ENCODE results near the gene CHCHD6. TPM values are rescaled to one million over a fixed set of nuclear protein-coding genes. Genes with fewer than 3 reads are reported as not detected.

The CHCHD6 gene
- total RNA-seq, 2 experiments from 2014 or later, result 8.7 to 9.3 TPM

DNA sequence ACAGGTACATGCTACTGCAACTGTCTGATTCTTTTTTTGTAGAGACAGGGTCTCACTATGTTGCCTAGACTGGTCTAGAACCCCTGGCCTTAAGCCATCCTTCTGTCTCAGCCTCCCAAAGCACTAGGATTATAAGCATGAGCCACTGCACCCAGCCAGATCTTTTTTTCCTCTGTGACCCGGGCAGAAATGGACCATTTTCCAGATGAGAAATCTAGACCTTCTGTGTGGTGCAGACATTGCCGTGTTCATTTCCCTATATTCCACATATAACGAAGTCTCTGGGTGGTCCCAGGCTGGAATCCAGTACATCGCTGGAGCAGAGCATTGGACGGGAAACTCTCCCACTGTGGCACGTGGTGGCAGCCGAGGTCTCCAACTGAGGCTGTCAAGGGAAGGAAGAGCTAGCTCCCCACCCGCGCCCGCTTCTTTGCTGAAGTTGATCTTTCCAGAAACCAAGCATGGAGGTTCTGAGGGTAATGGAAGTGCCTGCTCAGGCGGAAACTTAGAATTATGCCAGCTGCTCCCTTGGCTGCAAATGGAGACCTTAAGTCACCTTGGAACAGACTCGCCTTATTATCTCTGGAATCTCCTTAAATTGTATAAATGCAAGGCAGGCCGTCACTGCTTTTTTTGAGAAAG, 26.1 kb upstream of the CHCHD6 start:
- POLR2A ChIA-PET, result no interaction called here
- Mint-ChIP-seq H3K27ac (no peak overlapping the region), H3K4me3 (no peak overlapping the region), H3K36me3 (ENCODE audit: low read depth) (no peaks in the 10 kb centered on the region), H3K9me3 (no peaks in the 10 kb centered on the region), H3K4me1 (ENCODE audit: low read depth) (peaks cover 6% of the 10 kb centered on the region), H3K27me3 (peaks cover 20% of the 10 kb centered on the region)
- Histone ChIP-seq H3K4me1 (ENCODE audit: insufficient read depth, low read length) (peaks cover 7% of the 10 kb centered on the region), H3K9me3 (ENCODE audit: control insufficient read depth in 1 of 2, insufficient read depth in 1 of 2, low read length in 2 of 2) (peaks cover 3 to 5% of the 10 kb centered on the region in 2 experiments), H3K36me3 (ENCODE audit: insufficient read depth, low read length) (no peaks in the 10 kb centered on the region), H3K27ac (ENCODE audit: low read depth in 1 of 2, low read length in 2 of 2) (no peak overlapping the region), H3K27me3 (ENCODE audit: control insufficient read depth in 1 of 2, insufficient read depth in 2 of 2, low read length in 2 of 2) (peaks cover 2 to 11% of the 10 kb centered on the region in 2 experiments), H3K4me3 (ENCODE audit: low read length) (no peak overlapping the region)
- intact Hi-C loops (cut with DNase I, micrococcal nuclease), result loop anchor here (2.0 to 5.0 kb wide), 3 partner anchors 304 to 869 kb away; partner anchors contain the start of gene PLXNA1 (in 1 of the 2)
- DNase-seq, result no peak
- CTCF ChIA-PET, result interaction anchor here (1.1 to 1.5 kb wide), 2 partner anchors 23 to 866 kb away, joined by 3 read pairs; partner anchors contain the start of gene TXNRD3
- TF ChIP-seq, protein P1, sequence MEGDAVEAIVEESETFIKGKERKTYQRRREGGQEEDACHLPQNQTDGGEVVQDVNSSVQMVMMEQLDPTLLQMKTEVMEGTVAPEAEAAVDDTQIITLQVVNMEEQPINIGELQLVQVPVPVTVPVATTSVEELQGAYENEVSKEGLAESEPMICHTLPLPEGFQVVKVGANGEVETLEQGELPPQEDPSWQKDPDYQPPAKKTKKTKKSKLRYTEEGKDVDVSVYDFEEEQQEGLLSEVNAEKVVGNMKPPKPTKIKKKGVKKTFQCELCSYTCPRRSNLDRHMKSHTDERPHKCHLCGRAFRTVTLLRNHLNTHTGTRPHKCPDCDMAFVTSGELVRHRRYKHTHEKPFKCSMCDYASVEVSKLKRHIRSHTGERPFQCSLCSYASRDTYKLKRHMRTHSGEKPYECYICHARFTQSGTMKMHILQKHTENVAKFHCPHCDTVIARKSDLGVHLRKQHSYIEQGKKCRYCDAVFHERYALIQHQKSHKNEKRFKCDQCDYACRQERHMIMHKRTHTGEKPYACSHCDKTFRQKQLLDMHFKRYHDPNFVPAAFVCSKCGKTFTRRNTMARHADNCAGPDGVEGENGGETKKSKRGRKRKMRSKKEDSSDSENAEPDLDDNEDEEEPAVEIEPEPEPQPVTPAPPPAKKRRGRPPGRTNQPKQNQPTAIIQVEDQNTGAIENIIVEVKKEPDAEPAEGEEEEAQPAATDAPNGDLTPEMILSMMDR (IDR thresholded peaks at IDR 0.05), result no peak
- no peak for ATAC-seq (ENCODE audit: poor library complexity)

DNA sequence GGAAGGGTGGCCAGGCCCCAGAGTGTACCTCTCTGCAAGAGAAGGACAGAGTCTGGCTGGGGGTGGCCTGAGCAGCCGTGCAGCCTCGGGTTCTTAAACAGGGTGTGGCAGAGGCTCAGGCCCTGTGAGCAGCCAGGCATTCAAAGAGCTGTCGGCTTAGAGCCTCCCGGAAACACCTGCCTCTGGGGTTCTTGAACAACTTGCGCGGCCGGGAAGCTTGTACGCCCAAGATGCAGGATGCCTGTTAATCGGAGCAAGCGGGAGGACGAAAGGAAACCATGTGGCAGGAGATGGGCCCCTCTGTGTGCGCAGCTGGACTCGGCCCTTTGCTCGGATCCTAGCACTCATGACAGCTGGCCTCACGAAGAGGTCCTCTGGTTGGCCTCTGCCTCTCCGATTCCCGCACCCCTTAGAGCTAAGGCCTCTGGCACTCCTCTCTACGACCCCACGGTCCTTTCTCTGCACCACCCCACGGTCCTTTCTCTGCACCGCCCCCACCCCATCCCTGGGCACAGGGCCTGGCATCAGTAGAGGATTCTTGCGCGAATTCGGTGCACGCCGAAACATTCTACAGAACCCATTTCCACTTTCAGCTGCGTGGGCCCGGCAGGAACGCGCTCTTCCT, 25.2 kb upstream of the CHCHD6 start:
- H3K27me3 Mint-ChIP-seq, result peaks cover 20% of the 10 kb centered on the region

DNA sequence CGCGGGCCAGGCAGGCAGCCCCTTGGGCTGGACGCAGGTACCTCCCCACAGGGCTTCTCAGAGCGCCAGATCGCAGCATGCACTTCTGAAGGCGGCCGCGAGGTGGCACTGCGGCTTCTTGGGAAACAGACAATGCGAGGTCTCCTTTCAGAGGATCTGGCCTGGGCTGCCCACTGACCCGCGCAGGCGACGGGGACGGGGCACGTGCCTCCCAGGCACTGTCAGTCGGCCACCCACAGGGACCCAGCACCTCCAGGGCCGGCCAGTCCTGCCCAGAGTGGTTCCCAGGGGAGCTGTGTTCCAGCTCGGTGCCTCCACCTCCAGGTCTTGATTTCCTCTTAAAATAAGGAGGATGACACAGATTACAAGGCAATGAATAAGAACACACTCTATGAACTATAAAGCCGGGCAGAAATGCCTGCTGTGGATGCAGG, 24.7 kb upstream of the CHCHD6 start:
- Histone ChIP-seq H3K4me1 (ENCODE audit: insufficient read depth, low read length) (peaks cover 7% of the 10 kb centered on the region), H3K9me3 (ENCODE audit: control insufficient read depth in 1 of 2, insufficient read depth in 1 of 2, low read length in 2 of 2) (no peaks in the 10 kb centered on the region), H3K36me3 (ENCODE audit: insufficient read depth, low read length) (no peaks in the 10 kb centered on the region), H3K27ac (ENCODE audit: low read depth in 1 of 2, low read length in 2 of 2) (no peak overlapping the region), H3K4me3 (ENCODE audit: low read length) (no peak overlapping the region), H3K27me3 (ENCODE audit: control insufficient read depth in 1 of 2, insufficient read depth in 2 of 2, low read length in 2 of 2) (peaks cover 2 to 11% of the 10 kb centered on the region in 2 experiments)
- Mint-ChIP-seq H3K27me3 (peaks cover 20% of the 10 kb centered on the region), H3K36me3 (ENCODE audit: low read depth) (no peaks in the 10 kb centered on the region), H3K9me3 (no peaks in the 10 kb centered on the region), H3K4me3 (no peak overlapping the region), H3K27ac (no peak overlapping the region), H3K4me1 (ENCODE audit: low read depth) (peaks cover 6% of the 10 kb centered on the region)
- DNase-seq (peak; percentile 52 to 84 (median 74)), ATAC-seq (ENCODE audit: poor library complexity) (peak; percentile 81)
- CTCF ChIA-PET, result interaction anchor here (0.9 to 1.4 kb wide), 6 partner anchors 18 to 869 kb away, joined by 3 to 4 read pairs (median 3); partner anchors contain the start of gene PLXNA1
- TF ChIP-seq, protein P1 (IDR thresholded peaks at IDR 0.05), result peak; percentile 97
- intact Hi-C loops (cut with DNase I, micrococcal nuclease), result loop anchor here (1.0 to 5.0 kb wide), 4 partner anchors 303 to 867 kb away; partner anchors contain the start of gene PLXNA1 (in 1 of the 2)
- POLR2A ChIA-PET, result no interaction called here

More for the DNA sequence above, 25.2 kb upstream of the CHCHD6 start:
- no peak overlapping the region for H3K27ac Mint-ChIP-seq
- no peaks in the 10 kb centered on the region for H3K36me3 Mint-ChIP-seq (ENCODE audit: low read depth)
- Histone ChIP-seq H3K9me3 (ENCODE audit: control insufficient read depth in 1 of 2, insufficient read depth in 1 of 2, low read length in 2 of 2) (peaks cover 0 to under 1% of the 10 kb centered on the region in 2 experiments), H3K36me3 (ENCODE audit: insufficient read depth, low read length) (no peaks in the 10 kb centered on the region), H3K4me3 (ENCODE audit: low read length) (no peak overlapping the region), H3K27me3 (ENCODE audit: control insufficient read depth in 1 of 2, insufficient read depth in 2 of 2, low read length in 2 of 2) (peaks cover 2 to 11% of the 10 kb centered on the region in 2 experiments), H3K4me1 (ENCODE audit: insufficient read depth, low read length) (peaks cover 7% of the 10 kb centered on the region), H3K27ac (ENCODE audit: low read depth in 1 of 2, low read length in 2 of 2) (no peak overlapping the region)
- H3K4me1 Mint-ChIP-seq (ENCODE audit: low read depth), result peaks cover 6% of the 10 kb centered on the region
- DNase-seq (no peak), ATAC-seq (ENCODE audit: poor library complexity) (no peak)
- POLR2A ChIA-PET, result no interaction called here
- TF ChIP-seq, protein P1 (IDR thresholded peaks at IDR 0.05), result no peak
- no peak overlapping the region for H3K4me3 Mint-ChIP-seq
- CTCF ChIA-PET, result interaction anchor here (0.9 to 1.4 kb wide), 5 partner anchors 24 to 869 kb away, joined by 3 to 4 read pairs (median 3); partner anchors contain the start of genes PLXNA1 and TXNRD3
- no peaks in the 10 kb centered on the region for H3K9me3 Mint-ChIP-seq
- intact Hi-C loops (cut with DNase I, micrococcal nuclease), result loop anchor here (1.0 to 5.0 kb wide), 4 partner anchors 303 to 868 kb away; partner anchors contain the start of gene PLXNA1 (in 1 of the 2)
